Spinal cord (tissue), 10 donors: ENCODE results near the gene PCAT6. TPM values are rescaled to one million over a fixed set of nuclear protein-coding genes. Genes with fewer than 3 reads are reported as not detected.

ENCODE experiments used
- DNase-seq, 6 donors: peaks; one replicate each; pipeline versions ENCODE4 v3.0.0 to v3.0.0-alpha.2; 2013 to 2015; ENCODE audit warnings: low spot score in 6 of 6, low read depth in 4 of 6
- H3K27ac ChIP-seq: one replicate; pipeline ENCODE4 v1.5.1; 2013; ENCODE audit warnings: low read depth, low read length, control low read depth
- H3K27me3 ChIP-seq: one replicate; pipeline ENCODE4 v1.6.1; 2013; ENCODE audit warnings: low read length; ENCODE audit not compliant: control insufficient read depth, insufficient read depth
- H3K36me3 ChIP-seq: one replicate; pipeline ENCODE4 v1.6.1; 2013; ENCODE audit warnings: low read length; ENCODE audit not compliant: control insufficient read depth, insufficient read depth
- H3K4me1 ChIP-seq: one replicate; pipeline ENCODE4 v1.6.1; 2013; ENCODE audit warnings: low read length; ENCODE audit not compliant: control insufficient read depth, insufficient read depth
- H3K4me3 ChIP-seq: one replicate; pipeline ENCODE4 v1.5.1; 2013; ENCODE audit warnings: low read depth, low read length, control low read depth
- H3K9me3 ChIP-seq: one replicate; pipeline ENCODE4 v1.6.1; 2013; ENCODE audit warnings: low read length; ENCODE audit not compliant: control insufficient read depth, insufficient read depth
- WGBS: methylation state at CpG from one replicate; pipeline ENCODE4 v1.1.5; 2013; ENCODE audit warnings: missing lambda C conversion rate; ENCODE audit not compliant: insufficient coverage; 5-methylcytosine and 5-hydroxymethylcytosine counted together
- polyA plus RNA-seq, 2 donors: library from polyadenylated mRNA; unstranded; fragments of 120-200 nt; gene quantifications; one replicate each; pipeline ENCODE4 v1.2.1, GENCODE V29; 2013; ENCODE audit not compliant: insufficient read length in 2 of 2
- small RNA-seq: library from RNA; depleted of rRNA; stranded (forward); fragments of <200 nt; gene quantifications from one replicate; pipeline ENCODE3, GENCODE V24; 2014; ENCODE audit warnings: low replicate concordance
- total RNA-seq, 2 donors: library from RNA; depleted of rRNA in 1 of 2; stranded (reverse); fragments of 120-200 nt in 1 of 2; fragments of >200 nt in 1 of 2; gene quantifications; one replicate each; pipeline versions ENCODE4 v1.2.3 to v1.2.4, GENCODE V29; 2013 to 2014
- donor health status: healthy.

PCAT6 gene
- total and polyA plus RNA-seq, 4 donors, result 0.88 to 6.9 (median 5.9) TPM; not detected in 1

GRCh38 chr1:202857136-202857610, 46.4 kb downstream of the PCAT6 start:
- Histone ChIP-seq H3K4me1 (peaks cover 21% of the 10 kb centered on the region), H3K27ac (no peak overlapping the region), H3K36me3 (peaks cover 12% of the 10 kb centered on the region), H3K9me3 (no peaks in the 10 kb centered on the region), H3K27me3 (no peaks in the 10 kb centered on the region), H3K4me3 (no peak overlapping the region)
- DNase-seq, result no peak
- WGBS, result 57% methylated on average over 3 of the region's 4 CpGs

- Histone ChIP-seq H3K4me1 (peaks cover 16% of the 10 kb centered on the region), H3K4me3 (no peak overlapping the region), H3K27ac (no peak overlapping the region), H3K27me3 (no peaks in the 10 kb centered on the region), H3K36me3 (peaks cover 12% of the 10 kb centered on the region), H3K9me3 (no peaks in the 10 kb centered on the region)
- no peak for DNase-seq
- WGBS, result 77% methylated on average over 6 of the region's 6 CpGs
Observed at GRCh38 chr1:202858331-202858730, 47.6 kb downstream of the PCAT6 start.

- no peak overlapping the region for H3K4me3 ChIP-seq
- no peak overlapping the region for H3K27ac ChIP-seq
- H3K27me3 ChIP-seq, result no peaks in the 10 kb centered on the region
- no peaks in the 10 kb centered on the region for H3K9me3 ChIP-seq
- H3K36me3 ChIP-seq, result peaks cover 12% of the 10 kb centered on the region
- WGBS, result 93% methylated on average over 8 of the region's 10 CpGs
- no peak for DNase-seq
- peaks cover 16% of the 10 kb centered on the region for H3K4me1 ChIP-seq
Observed at GRCh38 chr1:202858789-202859414, 48.1 kb downstream of the PCAT6 start.

DNA sequence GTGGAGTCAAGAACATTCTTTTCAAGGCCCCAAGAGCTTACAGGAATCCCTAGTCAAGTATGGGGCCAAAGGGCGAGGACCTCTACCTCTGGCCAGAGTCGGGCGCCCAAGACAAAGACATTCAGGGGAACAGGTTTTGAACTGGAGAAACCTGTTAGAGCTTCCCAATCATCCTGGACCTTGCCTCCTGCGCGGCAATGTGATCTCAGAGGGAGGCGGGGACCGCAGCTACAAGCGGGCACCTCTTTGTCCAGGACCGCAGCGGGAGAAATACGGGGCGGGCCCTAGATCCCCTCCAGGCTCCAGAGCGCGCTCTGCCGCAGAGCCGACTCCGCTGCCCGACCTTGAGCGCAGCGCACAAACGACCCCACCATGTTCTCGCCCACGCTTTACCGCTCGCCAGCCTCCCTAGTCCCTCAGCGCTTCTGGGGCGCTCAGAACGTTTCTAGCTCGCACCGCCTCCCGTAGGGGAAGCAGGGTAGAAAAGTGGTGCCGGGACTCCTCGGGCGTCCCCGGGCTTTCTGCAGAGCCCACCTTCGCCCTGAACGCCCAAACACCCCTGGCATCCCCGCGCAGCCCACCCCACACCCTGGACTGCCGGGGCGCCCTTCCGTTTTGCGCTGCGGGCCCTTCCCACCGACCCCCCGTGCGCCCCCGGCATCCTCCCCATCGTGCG, 50.1 kb downstream of the PCAT6 start:
- Histone ChIP-seq H3K27me3 (no peaks in the 10 kb centered on the region), H3K9me3 (no peaks in the 10 kb centered on the region), H3K36me3 (peaks cover 9% of the 10 kb centered on the region), H3K4me1 (peaks cover 16% of the 10 kb centered on the region), H3K27ac (peak overlapping the region; percentile 52), H3K4me3 (peak overlapping the region; percentile 76)
- 2% methylated on average over 40 of the region's 50 CpGs for WGBS
- peak in 3 of 6 donors; percentile 7 to 75 (median 65) for DNase-seq

Small RNA genes lying within 50 kb of the gene (small RNA-seq; reads per million reads assigned to genes)
- gene AC098934.3, result not detected

Other genes starting within 250 kb of the PCAT6 start
- gene SYT2, start 100.5 kb upstream of the PCAT6 start, total RNA-seq, result 10 to 100 TPM; 11.1 to 59.2 TPM
- gene SYT2, start 100.5 kb upstream of the PCAT6 start, polyA plus RNA-seq, result 10 to 100 TPM; 46.7 to 50.8 TPM
- 100 to 1,000 TPM in 1 of 2 donors, 10 to 100 TPM in 1; 82.3 to 114 TPM for gene KDM5B, start 2.5 kb upstream of the PCAT6 start, total RNA-seq
- gene KDM5B, start 2.5 kb upstream of the PCAT6 start, polyA plus RNA-seq, result 10 to 100 TPM; 60.2 to 65.9 TPM
- gene RABIF, start 78.2 kb downstream of the PCAT6 start, total RNA-seq, result 10 to 100 TPM; 10.2 to 13.9 TPM
- 10 to 100 TPM; 18.6 to 20.8 TPM for gene RABIF, start 78.2 kb downstream of the PCAT6 start, polyA plus RNA-seq
- 10 to 100 TPM; 32.9 to 38.8 TPM for gene KLHL12, start 116.3 kb downstream of the PCAT6 start, total RNA-seq
- 10 to 100 TPM; 32.3 to 35.8 TPM for gene KLHL12, start 116.3 kb downstream of the PCAT6 start, polyA plus RNA-seq
- 100 to 1,000 TPM in 1 of 2 donors, 10 to 100 TPM in 1; 84.1 to 114 TPM for gene ADIPOR1, start 147.4 kb downstream of the PCAT6 start, total RNA-seq
- gene ADIPOR1, start 147.4 kb downstream of the PCAT6 start, polyA plus RNA-seq, result 10 to 100 TPM; 74.8 to 83.9 TPM
- gene CYB5R1, start 156.3 kb downstream of the PCAT6 start, total RNA-seq, result 10 to 100 TPM; 41.6 to 59.6 TPM
- 10 to 100 TPM; 42.1 to 49.1 TPM for gene CYB5R1, start 156.3 kb downstream of the PCAT6 start, polyA plus RNA-seq
- gene TMEM183A, start 196.4 kb downstream of the PCAT6 start, total RNA-seq, result 10 to 100 TPM; 76.6 to 85.3 TPM
- 10 to 100 TPM; 76.6 to 90.5 TPM for gene TMEM183A, start 196.4 kb downstream of the PCAT6 start, polyA plus RNA-seq
- gene PPFIA4, start 215.5 kb downstream of the PCAT6 start, total RNA-seq, result 10 to 100 TPM; 11.5 to 18.9 TPM
- gene PPFIA4, start 215.5 kb downstream of the PCAT6 start, polyA plus RNA-seq, result 10 to 100 TPM; 39.4 to 51.0 TPM